Prostate gland (tissue), 2 donors: ENCODE results near the gene B3GALT6. TPM values are rescaled to one million over a fixed set of nuclear protein-coding genes. Genes with fewer than 3 reads are reported as not detected.

Experiments used
- DNase-seq: peaks from one replicate; pipeline ENCODE4 v3.0.0-alpha.2; 2019; ENCODE audit warnings: low spot score
- H3K27ac ChIP-seq, 2 donors: fragments of 200-600 bp; sonication (generic); 2 replicates each; pipeline ENCODE4 v1.5.1; 2017 to 2019
- H3K27me3 ChIP-seq: fragments of 200-600 bp; sonication (generic); replicated peaks from 2 replicates; pipeline ENCODE4 v1.5.1; 2019; ENCODE audit not compliant: insufficient read depth
- H3K36me3 ChIP-seq, 2 donors: fragments of 200-600 bp; sonication (generic); 1 replicate in 1 of 2; 2 replicates in 1 of 2; pipeline versions ENCODE4 v1.5.1 to v1.8.1; 2017 to 2019
- H3K4me1 ChIP-seq: fragments of 200-600 bp; sonication (generic); replicated peaks from 2 replicates; pipeline ENCODE4 v1.5.1; 2019
- H3K4me3 ChIP-seq, 2 donors: fragments of 200-600 bp; sonication (generic); 2 replicates each; pipeline ENCODE4 v1.5.1; 2017 to 2019
- H3K9me3 ChIP-seq: fragments of 200-600 bp; sonication (generic); 2 replicates; pipeline ENCODE4 v1.5.1; 2017
- POLR2A ChIP-seq: fragments of 450-650 bp; IDR thresholded peaks from one replicate; pipeline ENCODE4 v1.6.1; 2016; ENCODE audit warnings: antibody characterized with exemption, mild to moderate bottlenecking
- POLR2AphosphoS5 ChIP-seq: sonication (generic); formaldehyde crosslinking; IDR thresholded peaks from one replicate; pipeline ENCODE4 v1.6.1; 2017; ENCODE audit warnings: antibody characterized with exemption
- WGBS: methylation state at CpG from one replicate; pipeline ENCODE4 v1.1.5; 2018; 5-methylcytosine and 5-hydroxymethylcytosine counted together
- intact Hi-C: fragments of 100-400 bp; cut with DNase I; formaldehyde crosslinking; loops from one replicate; pipeline ENCODE4 v1.14.2; 2022
- total RNA-seq, 2 donors: library from RNA; depleted of rRNA; stranded (reverse); fragments of >200 nt; gene quantifications; one replicate each; pipeline ENCODE4 v1.1.0, GENCODE V29; 2016
- TF ChIP-seq, protein P1 (sequence below), 4 experiments: fragments of 200-600 bp in 2 of 4; fragments of 450-650 bp in 2 of 4; sonication (generic) in 2 of 4; IDR thresholded peaks; 1 replicate in 3 of 4; 2 replicates in 1 of 4; pipeline ENCODE4 v1.5.1; 2016 to 2019; ENCODE audit warnings: antibody characterized with exemption in 4 of 4, mild to moderate bottlenecking in 2 of 4, moderate library complexity in 2 of 4

The B3GALT6 gene
- total RNA-seq, 2 donors from 2014 or later = 29.6 to 41.5 TPM

DNA sequence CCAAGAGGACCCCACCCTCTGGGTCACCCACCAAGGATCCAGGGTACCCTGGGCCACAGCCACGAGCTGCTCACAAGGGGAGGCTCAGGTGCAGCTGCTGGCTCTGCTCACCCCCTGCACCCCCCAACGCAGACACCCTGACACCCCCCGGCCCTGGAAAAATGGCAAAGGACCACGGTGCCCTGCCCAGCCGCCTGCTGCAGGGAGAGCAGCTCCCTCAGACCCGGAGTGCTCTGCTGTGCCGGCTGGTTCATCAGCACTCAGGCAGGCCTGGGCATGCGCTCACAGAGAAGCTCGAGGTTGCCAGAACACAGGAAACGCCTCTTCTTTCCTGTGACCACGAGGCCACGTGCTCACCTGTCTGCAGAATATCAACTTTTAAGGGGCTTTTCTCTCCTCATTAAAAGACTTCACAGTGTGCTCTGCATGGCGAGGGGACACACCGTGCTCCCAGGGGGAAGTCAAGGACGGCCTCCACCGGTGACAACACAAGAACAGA lies 18.8 kb downstream of the B3GALT6 start:
- Histone ChIP-seq H3K27me3 (peaks cover 5% of the 10 kb centered on the region), H3K4me1 (peaks cover 4% of the 10 kb centered on the region), H3K36me3 (peaks cover 0 to 5% of the 10 kb centered on the region in 2 donors), H3K9me3 (no peaks in the 10 kb centered on the region), H3K4me3 (no peak overlapping the region), H3K27ac (no peak overlapping the region)
- intact Hi-C loops = no loop called here
- WGBS = 55% methylated on average over 14 of the region's 16 CpGs
- no peak for DNase-seq
- TF ChIP-seq, protein P1, sequence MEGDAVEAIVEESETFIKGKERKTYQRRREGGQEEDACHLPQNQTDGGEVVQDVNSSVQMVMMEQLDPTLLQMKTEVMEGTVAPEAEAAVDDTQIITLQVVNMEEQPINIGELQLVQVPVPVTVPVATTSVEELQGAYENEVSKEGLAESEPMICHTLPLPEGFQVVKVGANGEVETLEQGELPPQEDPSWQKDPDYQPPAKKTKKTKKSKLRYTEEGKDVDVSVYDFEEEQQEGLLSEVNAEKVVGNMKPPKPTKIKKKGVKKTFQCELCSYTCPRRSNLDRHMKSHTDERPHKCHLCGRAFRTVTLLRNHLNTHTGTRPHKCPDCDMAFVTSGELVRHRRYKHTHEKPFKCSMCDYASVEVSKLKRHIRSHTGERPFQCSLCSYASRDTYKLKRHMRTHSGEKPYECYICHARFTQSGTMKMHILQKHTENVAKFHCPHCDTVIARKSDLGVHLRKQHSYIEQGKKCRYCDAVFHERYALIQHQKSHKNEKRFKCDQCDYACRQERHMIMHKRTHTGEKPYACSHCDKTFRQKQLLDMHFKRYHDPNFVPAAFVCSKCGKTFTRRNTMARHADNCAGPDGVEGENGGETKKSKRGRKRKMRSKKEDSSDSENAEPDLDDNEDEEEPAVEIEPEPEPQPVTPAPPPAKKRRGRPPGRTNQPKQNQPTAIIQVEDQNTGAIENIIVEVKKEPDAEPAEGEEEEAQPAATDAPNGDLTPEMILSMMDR (IDR thresholded peaks at IDR 0.05) = no peak
- TF ChIP-seq POLR2AphosphoS5 = no peak
- TF ChIP-seq POLR2A = no peak

DNA sequence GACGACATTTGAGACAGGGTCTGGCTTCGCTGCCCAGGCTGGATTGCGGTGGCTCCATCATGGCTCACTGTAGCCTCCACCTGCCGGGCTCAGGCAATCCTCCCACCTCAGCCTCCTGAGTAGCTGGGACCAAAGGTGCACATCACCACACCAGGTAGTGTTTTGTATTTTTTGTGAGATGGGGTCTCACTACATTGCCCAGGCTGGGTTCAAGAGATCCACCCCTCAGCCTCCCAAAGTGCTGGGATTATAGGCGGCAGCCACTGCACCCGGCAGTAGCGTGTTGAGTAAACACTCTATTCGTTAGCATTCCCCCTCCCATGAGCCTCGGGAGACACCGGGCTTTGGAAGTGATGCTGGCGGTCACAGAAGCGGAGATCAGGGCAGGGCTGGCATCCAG lies 21.3 kb downstream of the B3GALT6 start:
- intact Hi-C loops = no loop called here
- TF ChIP-seq POLR2A = no peak
- no peak for TF ChIP-seq POLR2AphosphoS5
- TF ChIP-seq, protein P1 (IDR thresholded peaks at IDR 0.05) = no peak
- Histone ChIP-seq H3K4me3 (no peak overlapping the region), H3K36me3 (peaks cover 5 to 7% of the 10 kb centered on the region in 2 donors), H3K4me1 (peaks cover 4% of the 10 kb centered on the region), H3K27ac (no peak overlapping the region), H3K27me3 (no peaks in the 10 kb centered on the region), H3K9me3 (no peaks in the 10 kb centered on the region)
- WGBS = 90% methylated on average over 12 of the region's 12 CpGs
- no peak for DNase-seq

DNA sequence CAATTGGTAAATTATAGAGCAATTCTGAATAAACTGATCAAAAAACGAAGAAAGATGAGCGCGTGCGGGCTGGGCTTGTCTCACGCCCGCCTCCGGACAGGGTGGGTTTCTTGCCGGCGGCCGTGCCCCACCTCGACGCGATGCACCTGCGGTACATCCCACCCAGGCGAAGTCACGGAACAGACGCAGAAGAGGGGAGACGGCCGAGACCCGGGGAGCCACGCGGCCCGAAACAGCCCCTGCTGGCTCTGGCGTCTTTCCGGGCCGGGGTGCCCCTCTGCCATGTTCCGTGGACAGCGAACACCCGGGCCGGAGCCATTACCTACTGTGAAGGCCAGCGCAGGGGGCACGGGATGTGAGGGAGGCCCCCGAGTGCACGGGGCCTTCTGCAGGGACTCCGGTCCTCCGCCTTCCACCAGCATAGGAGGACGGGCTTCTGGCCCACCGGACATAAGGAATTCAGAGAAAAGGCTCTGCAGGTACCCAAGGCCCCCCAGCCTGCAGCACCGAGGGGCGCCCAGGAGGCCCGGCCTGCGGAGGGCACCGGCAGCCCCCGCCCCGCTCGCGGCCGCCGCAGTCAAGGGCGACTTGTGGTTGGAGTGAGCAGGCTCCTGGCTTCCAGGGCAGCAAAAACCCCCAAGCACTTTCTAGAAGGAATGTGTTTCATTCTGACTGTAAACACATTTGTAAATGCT lies 22.1 kb downstream of the B3GALT6 start:
- no peak overlapping the region for H3K4me3 ChIP-seq
- no peaks in the 10 kb centered on the region for H3K27me3 ChIP-seq
- no peak for DNase-seq
- no peak overlapping the region for H3K27ac ChIP-seq
- intact Hi-C loops = no loop called here
- H3K4me1 ChIP-seq = peaks cover 4% of the 10 kb centered on the region
- H3K36me3 ChIP-seq = peaks cover 5 to 7% of the 10 kb centered on the region in 2 donors
- no peaks in the 10 kb centered on the region for H3K9me3 ChIP-seq
- TF ChIP-seq POLR2AphosphoS5 (no peak), POLR2A (no peak)
- TF ChIP-seq, protein P1 (IDR thresholded peaks at IDR 0.05) = no peak
- WGBS = 94% methylated on average over 46 of the region's 50 CpGs

DNA sequence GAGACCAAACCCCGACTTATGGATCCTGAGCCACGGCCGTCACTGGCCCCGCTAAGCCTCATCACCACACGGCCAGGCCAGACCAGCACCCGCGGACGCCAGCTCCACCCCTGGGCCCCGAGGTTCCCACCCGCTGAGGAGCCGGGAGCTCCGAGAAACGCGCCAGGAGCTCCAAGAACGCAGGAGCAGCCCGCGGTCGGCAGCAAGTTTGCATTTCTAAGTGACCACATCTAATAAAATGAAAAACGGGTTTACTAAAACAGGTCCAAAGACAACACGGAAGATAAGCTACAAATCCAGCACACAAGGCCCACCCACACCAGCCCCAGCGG lies 22.6 kb downstream of the B3GALT6 start:
- peaks cover 4% of the 10 kb centered on the region for H3K4me1 ChIP-seq
- no peak overlapping the region for H3K27ac ChIP-seq
- H3K36me3 ChIP-seq = peaks cover 5 to 7% of the 10 kb centered on the region in 2 donors
- no peak for DNase-seq
- WGBS = 74% methylated on average over 21 of the region's 21 CpGs
- no peaks in the 10 kb centered on the region for H3K27me3 ChIP-seq
- intact Hi-C loops = no loop called here
- TF ChIP-seq POLR2A (no peak), POLR2AphosphoS5 (peak; percentile 53)
- no peak overlapping the region for H3K4me3 ChIP-seq
- H3K9me3 ChIP-seq = no peaks in the 10 kb centered on the region

DNA sequence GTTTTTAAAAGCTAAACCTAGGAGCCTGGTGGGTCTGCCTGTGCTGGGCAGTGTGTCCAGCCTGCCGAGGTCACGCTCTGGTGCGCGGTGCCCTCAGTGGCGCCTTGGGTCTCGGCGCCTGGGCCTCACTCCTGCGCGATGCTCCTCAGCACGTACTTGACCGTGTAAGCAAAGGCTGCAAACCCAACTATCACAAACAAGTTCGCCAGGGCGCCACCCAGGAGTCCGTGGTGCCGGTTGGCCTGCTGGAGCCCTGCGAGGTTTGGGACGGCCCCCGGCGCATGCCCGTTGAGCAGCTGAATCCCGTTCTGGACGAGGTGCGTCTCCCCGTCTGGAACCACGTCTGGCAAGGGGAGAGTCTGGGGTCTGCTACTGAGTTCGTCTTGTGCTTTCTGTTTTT lies 23.0 kb downstream of the B3GALT6 start:
- intact Hi-C loops = no loop called here
- no peaks in the 10 kb centered on the region for H3K27me3 ChIP-seq

More for the DNA sequence above, 23.0 kb downstream of the B3GALT6 start:
- Histone ChIP-seq H3K4me3 (no peak overlapping the region), H3K4me1 (peaks cover 4% of the 10 kb centered on the region), H3K9me3 (no peaks in the 10 kb centered on the region), H3K27ac (no peak overlapping the region), H3K36me3 (peaks cover 5 to 7% of the 10 kb centered on the region in 2 donors)
- 91% methylated on average over 18 of the region's 26 CpGs for WGBS
- TF ChIP-seq POLR2A = no peak
- TF ChIP-seq POLR2AphosphoS5 = no peak
- TF ChIP-seq, protein P1 (IDR thresholded peaks at IDR 0.05) = no peak
- DNase-seq = no peak
